HEK293 (cell line): ENCODE measurements around the gene HIC1.

ENCODE experiments used
- CTCF ChIA-PET: fragments of 350-600 bp; formaldehyde crosslinking; extraction: SDS; loops from one replicate; lab custom pipeline; 2021; ENCODE audit warnings: antibody characterized with exemption; lab: Yijun Ruan, JAX
- POLR2A ChIA-PET: fragments of 300-600 bp; formaldehyde crosslinking; extraction: SDS; loops from one replicate; lab custom pipeline; 2020; ENCODE audit warnings: antibody characterized with exemption, inconsistent platforms; lab: Yijun Ruan, JAX
- H3K27ac ChIP-seq: fragments of 200-500 bp; sonication (Bioruptor generic); 2 replicates; pipeline ENCODE4 v1.5.1; 2014; ENCODE audit warnings: low read depth, low read length, control low read depth, inconsistent platforms; ENCODE audit errors: extremely low read depth
- H3K36me3 ChIP-seq, 2 experiments: fragments of 200-500 bp in 1 of 2; sonication (Bioruptor generic) in 1 of 2; 1 replicate in 1 of 2; 2 replicates in 1 of 2; pipeline ENCODE4 v1.5.1; 2014 to 2017; ENCODE audit warnings: inconsistent platforms in 2 of 2, low read length in 2 of 2; ENCODE audit not compliant: control insufficient read depth in 2 of 2, insufficient read depth in 1 of 2
- H3K4me1 ChIP-seq: fragments of 200-500 bp; sonication (Bioruptor generic); 2 replicates; pipeline ENCODE4 v1.5.1; 2014; ENCODE audit warnings: mild to moderate bottlenecking, low read length, inconsistent platforms; ENCODE audit not compliant: control insufficient read depth, insufficient read depth
- H3K4me3 ChIP-seq: 2 replicates; pipeline ENCODE4 v1.5.1; 2011; ENCODE audit warnings: low read depth, mild to moderate bottlenecking, control low read depth, low read length, moderate library complexity
- H3K9me3 ChIP-seq: fragments of 200-500 bp; sonication (Bioruptor generic); 2 replicates; pipeline ENCODE4 v1.5.1; 2014; ENCODE audit warnings: low read depth, low read length, inconsistent platforms; ENCODE audit not compliant: control insufficient read depth, insufficient read depth
- PATZ1 ChIP-seq: fragments of 450-650 bp; formaldehyde crosslinking; IDR thresholded peaks from 2 replicates; pipeline ENCODE4 v1.5.1; 2016; ENCODE audit warnings: missing biosample characterization, missing genetic modification characterization
- WT1 ChIP-seq: fragments of 450-650 bp; formaldehyde crosslinking; IDR thresholded peaks from 2 replicates; pipeline ENCODE4 v1.5.1; 2016; ENCODE audit warnings: missing biosample characterization, missing genetic modification characterization
- ZBTB6 ChIP-seq: fragments of 450-650 bp; formaldehyde crosslinking; IDR thresholded peaks from 2 replicates; pipeline ENCODE4 v1.5.1; 2017; ENCODE audit warnings: missing biosample characterization, missing genetic modification characterization
- ZFP41 ChIP-seq: fragments of 450-650 bp; formaldehyde crosslinking; IDR thresholded peaks from 2 replicates; pipeline ENCODE4 v1.5.1; 2016; ENCODE audit warnings: missing biosample characterization, missing genetic modification characterization, borderline replicate concordance
- ZNF169 ChIP-seq: fragments of 450-650 bp; formaldehyde crosslinking; IDR thresholded peaks from 2 replicates; pipeline ENCODE4 v1.5.1; 2016; ENCODE audit warnings: missing biosample characterization, missing genetic modification characterization
- ZNF202 ChIP-seq: fragments of 450-650 bp; formaldehyde crosslinking; IDR thresholded peaks from 2 replicates; pipeline ENCODE4 v1.5.1; 2016; ENCODE audit warnings: missing biosample characterization, missing genetic modification characterization, borderline replicate concordance
- ZNF26 ChIP-seq: fragments of 450-650 bp; formaldehyde crosslinking; IDR thresholded peaks from 2 replicates; pipeline ENCODE4 v1.5.1; 2016; ENCODE audit warnings: missing biosample characterization, missing genetic modification characterization
- ZNF280D ChIP-seq: fragments of 450-650 bp; formaldehyde crosslinking; IDR thresholded peaks from 2 replicates; pipeline ENCODE4 v1.5.1; 2016; ENCODE audit warnings: missing biosample characterization, missing genetic modification characterization
- ZNF391 ChIP-seq: fragments of 450-650 bp; formaldehyde crosslinking; IDR thresholded peaks from 2 replicates; pipeline ENCODE4 v1.5.1; 2016; ENCODE audit warnings: low read depth, missing biosample characterization, missing genetic modification characterization, borderline replicate concordance
- ZNF600 ChIP-seq: fragments of 450-650 bp; formaldehyde crosslinking; IDR thresholded peaks from 2 replicates; pipeline ENCODE4 v1.5.1; 2016; ENCODE audit warnings: missing biosample characterization, missing genetic modification characterization
- ZNF610 ChIP-seq: fragments of 450-650 bp; formaldehyde crosslinking; IDR thresholded peaks from 2 replicates; pipeline ENCODE4 v1.5.1; 2016; ENCODE audit warnings: missing biosample characterization, missing genetic modification characterization, borderline replicate concordance

HIC1 gene

GRCh38 chr17:2056206-2057174, 1.6 kb downstream of the HIC1 start:
- H3K9me3 ChIP-seq: no peaks in the 10 kb centered on the region
- CTCF ChIA-PET: interaction anchor here (1.0 to 4.5 kb wide), 7 partner anchors 8 to 188 kb away, joined by 3 to 143 read pairs (median 15); no protein-coding TSS in a partner anchor
- peaks cover 5% of the 10 kb centered on the region; the same call in 1 of the 2 replicates for H3K4me1 ChIP-seq
- H3K36me3 ChIP-seq: peaks cover 0 to 10% of the 10 kb centered on the region in 2 experiments; a peak in 1 of 3 replicates
- no peak overlapping the region for H3K27ac ChIP-seq
- TF ChIP-seq ZNF600 (tag by site-specific recombination): peak; percentile 79
- TF ChIP-seq ZNF169: no peak
- no peak overlapping the region for H3K4me3 ChIP-seq
- POLR2A ChIA-PET: no interaction called here

- Histone ChIP-seq H3K4me3 (no peak overlapping the region), H3K4me1 (peaks cover 5% of the 10 kb centered on the region; the same call in 1 of the 2 replicates), H3K9me3 (no peaks in the 10 kb centered on the region), H3K36me3 (peaks cover 0 to 10% of the 10 kb centered on the region in 2 experiments; a peak in 1 of 3 replicates), H3K27ac (no peak overlapping the region)
- ChIA-PET CTCF (interaction anchor here (0.6 to 4.5 kb wide), 5 partner anchors 14 to 297 kb away, joined by 3 to 143 read pairs (median 4); no protein-coding TSS in a partner anchor), POLR2A (no interaction called here)
- TF ChIP-seq ZBTB6: no peak
- TF ChIP-seq WT1: no peak
- TF ChIP-seq ZNF280D (tag by site-specific recombination): no peak
- TF ChIP-seq ZNF610 (tag by site-specific recombination): no peak
- TF ChIP-seq ZFP41 (tag by site-specific recombination): no peak
- TF ChIP-seq ZNF202 (tag by site-specific recombination): no peak
- no peak for TF ChIP-seq ZNF26 (tag by site-specific recombination)
- no peak for TF ChIP-seq ZNF391
- no peak for TF ChIP-seq PATZ1 (tag by site-specific recombination)
Observed at GRCh38 chr17:2057175-2057759, 2.4 kb downstream of the HIC1 start.
